ENCODE results near the gene GCC2. TPM values are rescaled to one million over a fixed set of nuclear protein-coding genes. Genes with fewer than 3 reads are reported as not detected.

The GCC2 gene
- total and polyA plus RNA-seq, 9 of the 15 experiments (the other 6 are each of a cell fraction or from before 2014, with no cell fraction given) = 11.4 to 35.7 (median 19.9) TPM

DNA sequence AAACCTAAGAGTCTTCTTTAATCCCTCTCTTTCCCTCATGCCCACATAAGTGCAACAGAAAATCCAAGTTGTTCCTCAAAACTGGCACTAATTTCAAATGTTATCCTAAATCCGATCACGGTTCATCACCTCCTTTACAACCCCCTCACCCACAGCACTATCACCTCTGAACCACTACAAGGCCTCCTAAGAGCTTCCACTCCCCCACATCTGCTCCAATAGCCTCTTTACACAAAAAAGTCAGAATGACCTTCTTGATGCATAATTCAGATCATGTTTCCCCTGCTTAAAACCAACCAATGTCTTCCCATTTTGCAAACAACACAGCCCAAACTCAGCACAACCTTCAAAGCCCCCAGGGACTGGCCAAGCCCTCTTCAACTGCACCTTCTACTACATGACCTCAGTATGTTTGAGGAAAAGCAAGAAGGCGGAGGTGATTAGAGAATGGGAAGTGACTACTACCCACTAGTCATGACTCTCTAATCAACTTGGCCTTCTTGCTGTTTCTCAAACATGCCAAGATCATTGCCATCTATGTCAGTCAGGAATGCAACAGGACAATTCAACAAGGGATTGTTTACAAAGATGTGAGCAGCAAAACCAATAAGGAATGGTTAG lies 34.6 kb upstream of the GCC2 start (continued):
- TF ChIP-seq, protein P1, sequence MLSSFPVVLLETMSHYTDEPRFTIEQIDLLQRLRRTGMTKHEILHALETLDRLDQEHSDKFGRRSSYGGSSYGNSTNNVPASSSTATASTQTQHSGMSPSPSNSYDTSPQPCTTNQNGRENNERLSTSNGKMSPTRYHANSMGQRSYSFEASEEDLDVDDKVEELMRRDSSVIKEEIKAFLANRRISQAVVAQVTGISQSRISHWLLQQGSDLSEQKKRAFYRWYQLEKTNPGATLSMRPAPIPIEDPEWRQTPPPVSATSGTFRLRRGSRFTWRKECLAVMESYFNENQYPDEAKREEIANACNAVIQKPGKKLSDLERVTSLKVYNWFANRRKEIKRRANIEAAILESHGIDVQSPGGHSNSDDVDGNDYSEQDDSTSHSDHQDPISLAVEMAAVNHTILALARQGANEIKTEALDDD (IDR thresholded peaks at IDR 0.05) = peak; percentile 79
- TF ChIP-seq FOSL1 (tag; conservative IDR thresholded peaks at IDR 0.05) (0 out of 2 replicates have a peak, but pooled peaks have one; percentile 18), TCF3 (CRISPR knock-in tag; IDR thresholded peaks at IDR 0.05) (0 out of 2 replicates have a peak, but pooled peaks have one; percentile 22)

DNA sequence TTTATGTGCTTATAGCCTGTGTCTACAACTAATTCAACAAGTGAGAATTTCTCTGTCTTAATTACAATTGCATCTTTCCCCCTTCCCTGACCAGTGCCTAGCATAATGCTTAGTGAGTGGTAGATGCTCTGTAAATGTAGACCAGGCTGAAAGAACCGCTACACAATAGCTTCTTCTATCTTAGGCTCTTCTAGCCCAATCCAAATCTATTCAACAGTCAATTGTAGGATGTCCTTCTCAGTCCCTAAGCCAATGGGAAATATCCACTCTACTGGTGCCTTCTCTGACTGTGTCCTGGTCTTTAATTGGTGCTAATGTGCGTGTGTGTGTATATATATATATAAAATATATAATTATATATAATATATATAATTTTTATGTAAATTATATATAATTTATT lies 34.1 kb upstream of the GCC2 start:
- FAIRE-seq (no peak), ATAC-seq (peak; percentile 10; the same call in 2 of the 3 replicates), DNase-seq (ENCODE audit: extremely low read depth in 1 of 4, low spot score in 3 of 4) (peak in 1 of 4 experiments; percentile 17)
- BruUV-seq (replicated peaks) = no TSS peak
- Histone ChIP-seq H3K79me2 (ENCODE audit: control insufficient read depth, insufficient read depth, low read length) (no peaks in the 10 kb centered on the region), H3K4me2 (ENCODE audit: insufficient read depth, low read length) (no peak overlapping the region), H3K36me3 (ENCODE audit: control insufficient read depth, insufficient read depth, low read length) (no peaks in the 10 kb centered on the region), H3K9ac (ENCODE audit: insufficient read depth in 1 of 2, low read depth in 2 of 2, low read length in 2 of 2) (no peak overlapping the region), H4K20me1 (replicated peaks; ENCODE audit: control insufficient read depth, insufficient read depth, low read length) (no peaks in the 10 kb centered on the region), H3K27me3 (ENCODE audit: control insufficient read depth in 2 of 2, insufficient read depth in 2 of 2, low read length in 2 of 2) (no peaks in the 10 kb centered on the region), H2AFZ (ENCODE audit: low read depth, low read length) (peak overlapping the region; percentile 64), H3K4me3 (no peak overlapping the region), H3K9me3 (replicated peaks; ENCODE audit: control insufficient read depth, insufficient read depth, low read depth, low read length) (no peaks in the 10 kb centered on the region), H3K27ac (ENCODE audit: extremely low read depth, low read depth, low read length) (no peak overlapping the region), H3K9me1 (ENCODE audit: control insufficient read depth, insufficient read depth, low read length) (no peaks in the 10 kb centered on the region), H3K4me1 (replicated peaks in 1 of 2; ENCODE audit: control insufficient read depth in 2 of 2, insufficient read depth in 2 of 2, low read length in 2 of 2) (peaks cover 0 to 14% of the 10 kb centered on the region in 2 experiments; a peak in 2 of 5 replicates)
- in situ Hi-C loops (cut with MboI) (no loop called here), intact Hi-C loops (cut with micrococcal nuclease) (loop anchor here (1.0 kb wide), 1 partner anchor 20 kb away; no protein-coding TSS in a partner anchor)
- POLR2A ChIA-PET = no interaction called here
- 46% methylated on average over 2 of the region's 2 CpGs for WGBS (ENCODE audit: insufficient coverage, low coverage, missing lambda C conversion rate)
- CTCF ChIA-PET (ENCODE audit: low intra/inter-chr PET ratio) = interaction anchor here (0.6 kb wide), 1 partner anchor 799 kb away, joined by 4 read pairs; no protein-coding TSS in a partner anchor
- TF ChIP-seq IFI16 (CRISPR knock-in tag; IDR thresholded peaks at IDR 0.05) = no peak
- no peak for TF ChIP-seq KLF6 (CRISPR knock-in tag; IDR thresholded peaks at IDR 0.05; ENCODE audit: borderline replicate concordance)
- TF ChIP-seq HCFC1 (IDR thresholded peaks at IDR 0.05; ENCODE audit: low read depth, low read length) = no peak
- TF ChIP-seq TOE1 (IDR thresholded peaks at IDR 0.05; ENCODE audit: borderline replicate concordance) = no peak
- TF ChIP-seq TOE1 (CRISPR knock-in tag; IDR thresholded peaks at IDR 0.05; ENCODE audit: borderline replicate concordance, low read depth) = no peak
- TF ChIP-seq, protein P2, sequence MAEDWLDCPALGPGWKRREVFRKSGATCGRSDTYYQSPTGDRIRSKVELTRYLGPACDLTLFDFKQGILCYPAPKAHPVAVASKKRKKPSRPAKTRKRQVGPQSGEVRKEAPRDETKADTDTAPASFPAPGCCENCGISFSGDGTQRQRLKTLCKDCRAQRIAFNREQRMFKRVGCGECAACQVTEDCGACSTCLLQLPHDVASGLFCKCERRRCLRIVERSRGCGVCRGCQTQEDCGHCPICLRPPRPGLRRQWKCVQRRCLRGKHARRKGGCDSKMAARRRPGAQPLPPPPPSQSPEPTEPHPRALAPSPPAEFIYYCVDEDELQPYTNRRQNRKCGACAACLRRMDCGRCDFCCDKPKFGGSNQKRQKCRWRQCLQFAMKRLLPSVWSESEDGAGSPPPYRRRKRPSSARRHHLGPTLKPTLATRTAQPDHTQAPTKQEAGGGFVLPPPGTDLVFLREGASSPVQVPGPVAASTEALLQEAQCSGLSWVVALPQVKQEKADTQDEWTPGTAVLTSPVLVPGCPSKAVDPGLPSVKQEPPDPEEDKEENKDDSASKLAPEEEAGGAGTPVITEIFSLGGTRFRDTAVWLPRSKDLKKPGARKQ (CRISPR knock-in tag; IDR thresholded peaks at IDR 0.05) = no peak
- TF ChIP-seq TCF7L2 (IDR thresholded peaks at IDR 0.05; ENCODE audit: low read depth, low read length) = no peak
- TF ChIP-seq ZBED1 (IDR thresholded peaks at IDR 0.05) = no peak
- TF ChIP-seq ZNF232 (CRISPR knock-in tag; IDR thresholded peaks at IDR 0.05) = no peak
- TF ChIP-seq ZNF347 (CRISPR knock-in tag; IDR thresholded peaks at IDR 0.05; ENCODE audit: low read depth) = no peak
- TF ChIP-seq, protein P3, sequence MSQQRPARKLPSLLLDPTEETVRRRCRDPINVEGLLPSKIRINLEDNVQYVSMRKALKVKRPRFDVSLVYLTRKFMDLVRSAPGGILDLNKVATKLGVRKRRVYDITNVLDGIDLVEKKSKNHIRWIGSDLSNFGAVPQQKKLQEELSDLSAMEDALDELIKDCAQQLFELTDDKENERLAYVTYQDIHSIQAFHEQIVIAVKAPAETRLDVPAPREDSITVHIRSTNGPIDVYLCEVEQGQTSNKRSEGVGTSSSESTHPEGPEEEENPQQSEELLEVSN (IDR thresholded peaks at IDR 0.05; ENCODE audit: borderline replicate concordance in 1 of 2, extremely low read depth in 1 of 2, insufficient read depth in 1 of 2, insufficient read length in 1 of 2, low read depth in 1 of 2, low read length in 1 of 2, poor library complexity in 1 of 2, severe bottlenecking in 1 of 2) = no peak
- TF ChIP-seq, protein P4, sequence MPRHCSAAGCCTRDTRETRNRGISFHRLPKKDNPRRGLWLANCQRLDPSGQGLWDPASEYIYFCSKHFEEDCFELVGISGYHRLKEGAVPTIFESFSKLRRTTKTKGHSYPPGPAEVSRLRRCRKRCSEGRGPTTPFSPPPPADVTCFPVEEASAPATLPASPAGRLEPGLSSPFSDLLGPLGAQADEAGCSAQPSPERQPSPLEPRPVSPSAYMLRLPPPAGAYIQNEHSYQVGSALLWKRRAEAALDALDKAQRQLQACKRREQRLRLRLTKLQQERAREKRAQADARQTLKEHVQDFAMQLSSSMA (CRISPR knock-in tag; IDR thresholded peaks at IDR 0.05) = no peak
- TF ChIP-seq ESRRB (CRISPR knock-in tag; IDR thresholded peaks at IDR 0.05; ENCODE audit: borderline replicate concordance) = no peak
- no peak for TF ChIP-seq CEBPB (tag; IDR thresholded peaks at IDR 0.05)
